ENCODE data around the gene SYT1.

The SYT1 gene

DNA sequence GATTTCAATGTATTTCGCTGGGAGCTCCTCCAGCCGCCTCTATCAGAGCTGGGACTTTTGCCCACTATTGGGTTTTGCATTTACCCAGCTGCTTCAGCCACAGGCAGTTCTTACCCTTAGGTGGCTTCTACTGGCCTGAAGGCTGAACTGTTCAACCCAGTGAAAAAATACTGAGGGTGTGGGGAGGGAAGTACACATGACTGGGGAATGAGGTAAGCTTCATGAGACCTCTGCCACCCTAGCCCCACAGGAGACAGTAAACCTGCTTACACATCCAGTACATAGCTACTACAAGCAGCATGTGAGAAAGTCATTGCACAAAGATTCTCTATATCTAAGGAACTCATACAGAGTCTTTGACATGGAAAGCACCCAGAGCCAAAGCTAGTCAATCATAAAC is 411.1 kb downstream of the SYT1 start:
- no peak for DNase-seq (ENCODE audit: low read depth in 2 of 3, low spot score in 2 of 3)

DNA sequence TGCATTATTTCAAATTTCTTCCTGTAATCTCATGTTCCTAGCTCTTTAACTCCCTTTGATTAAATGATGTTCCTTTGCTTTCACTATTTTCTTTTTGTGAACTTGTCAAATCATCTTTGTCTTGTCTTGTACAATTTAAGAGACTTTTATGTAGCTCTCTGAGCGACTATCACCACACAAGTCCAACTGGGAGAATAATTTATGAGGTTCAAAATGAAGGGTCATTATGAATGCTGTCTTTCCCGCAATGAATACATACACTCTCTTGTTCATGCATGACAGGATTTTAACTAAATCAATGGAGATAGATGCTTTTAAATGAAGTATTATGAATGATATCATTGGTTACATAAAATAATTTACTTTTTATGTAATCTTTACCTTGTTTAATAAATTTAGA is 418.8 kb downstream of the SYT1 start:
- DNase-seq (ENCODE audit: low read depth in 2 of 3, low spot score in 2 of 3), result no peak

DNA sequence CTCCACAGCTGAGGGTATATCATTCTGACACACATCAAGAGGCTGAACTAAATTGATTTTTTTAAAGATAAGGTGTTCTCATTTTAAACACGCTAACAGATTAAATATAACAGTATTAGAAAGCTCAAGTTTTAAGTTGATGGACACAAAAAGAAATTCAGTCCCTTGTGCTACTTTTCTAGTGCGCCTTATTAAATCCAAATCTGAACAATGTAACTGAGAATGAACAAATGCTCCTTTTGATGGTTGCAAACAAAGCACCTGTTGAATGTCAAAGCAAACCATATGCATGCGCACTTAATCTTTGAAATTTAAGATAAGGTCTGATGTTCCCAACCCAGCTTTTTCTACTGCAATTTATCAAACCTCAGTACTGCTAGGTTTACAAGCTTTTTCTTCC is 424.3 kb downstream of the SYT1 start:
- no peak for DNase-seq (ENCODE audit: low read depth in 2 of 3, low spot score in 2 of 3)

DNA sequence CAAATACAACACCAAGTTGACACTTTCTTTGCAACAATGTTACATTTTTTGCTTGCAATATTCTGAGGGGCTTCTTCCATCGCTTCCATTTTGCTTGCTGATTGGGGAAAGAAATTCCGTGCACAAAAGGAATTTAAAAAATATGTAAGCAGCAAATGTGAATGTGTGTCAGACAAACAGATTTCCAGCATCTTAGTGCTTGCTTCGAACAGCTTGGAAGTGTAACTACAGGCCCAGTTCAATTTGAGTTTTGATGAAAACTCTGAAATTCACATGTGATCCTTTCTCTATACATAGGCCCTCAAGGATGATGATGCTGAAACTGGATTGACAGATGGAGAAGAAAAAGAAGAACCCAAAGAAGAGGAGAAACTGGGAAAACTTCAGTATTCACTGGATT is 427.1 kb downstream of the SYT1 start:
- no peak for DNase-seq (ENCODE audit: low read depth in 2 of 3, low spot score in 2 of 3)

DNA sequence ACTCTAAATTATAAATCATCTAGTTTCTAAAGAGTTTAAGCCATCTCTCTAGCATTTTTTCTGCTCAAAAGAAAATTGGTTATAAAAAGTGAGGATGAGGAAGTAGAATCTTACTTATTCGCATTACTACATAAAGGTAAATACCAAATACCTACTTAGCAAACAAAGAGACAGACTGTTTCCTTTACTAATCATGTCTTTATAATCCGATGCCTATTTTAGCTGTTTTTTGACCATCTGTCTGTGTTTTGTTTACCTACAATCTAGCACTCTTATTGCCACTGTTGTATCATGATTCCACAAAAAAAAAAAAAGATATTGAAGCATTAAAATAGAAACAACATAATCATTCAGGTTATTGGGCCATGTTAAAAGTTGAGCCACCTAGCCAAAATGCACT is 430.0 kb downstream of the SYT1 start:
- DNase-seq (ENCODE audit: low read depth in 2 of 3, low spot score in 2 of 3), result no peak

DNA sequence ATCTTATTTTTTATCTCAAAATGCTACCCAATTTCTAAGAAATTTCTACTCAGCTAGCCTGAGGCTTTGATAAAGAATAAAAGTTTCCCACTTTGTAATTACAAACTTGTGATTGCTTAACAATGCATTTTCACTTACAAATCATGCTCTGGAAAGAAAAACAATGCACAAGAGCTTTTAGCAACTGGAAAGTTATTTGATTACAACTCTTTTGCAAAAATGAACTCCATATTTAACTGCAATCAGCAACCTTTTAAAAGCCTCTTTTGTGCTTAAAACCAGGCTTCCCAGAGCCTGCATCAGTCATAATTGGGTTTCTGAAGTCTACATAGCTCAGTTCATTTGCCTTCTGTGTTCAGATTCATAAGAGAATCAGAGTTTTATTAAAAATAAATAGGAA is 431.0 kb downstream of the SYT1 start:
- no peak for DNase-seq (ENCODE audit: low read depth in 2 of 3, low spot score in 2 of 3)

DNA sequence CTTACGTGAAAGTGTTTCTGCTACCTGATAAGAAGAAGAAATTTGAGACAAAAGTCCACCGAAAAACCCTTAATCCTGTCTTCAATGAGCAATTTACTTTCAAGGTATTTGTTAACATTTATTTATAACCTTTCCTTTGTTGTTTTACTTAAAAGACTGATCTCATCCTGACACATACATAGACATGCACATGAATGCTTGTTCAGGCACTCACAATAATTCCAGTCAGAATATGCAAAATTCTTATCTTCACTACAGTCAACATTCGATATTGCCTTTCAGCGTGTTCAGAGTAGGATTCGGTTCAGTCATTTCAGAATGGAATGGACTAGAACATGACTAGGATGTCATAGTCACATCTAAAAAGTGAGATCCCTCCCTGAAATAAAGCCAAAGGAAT is 431.6 kb downstream of the SYT1 start:
- DNase-seq (ENCODE audit: low read depth in 2 of 3, low spot score in 2 of 3), result no peak

DNA sequence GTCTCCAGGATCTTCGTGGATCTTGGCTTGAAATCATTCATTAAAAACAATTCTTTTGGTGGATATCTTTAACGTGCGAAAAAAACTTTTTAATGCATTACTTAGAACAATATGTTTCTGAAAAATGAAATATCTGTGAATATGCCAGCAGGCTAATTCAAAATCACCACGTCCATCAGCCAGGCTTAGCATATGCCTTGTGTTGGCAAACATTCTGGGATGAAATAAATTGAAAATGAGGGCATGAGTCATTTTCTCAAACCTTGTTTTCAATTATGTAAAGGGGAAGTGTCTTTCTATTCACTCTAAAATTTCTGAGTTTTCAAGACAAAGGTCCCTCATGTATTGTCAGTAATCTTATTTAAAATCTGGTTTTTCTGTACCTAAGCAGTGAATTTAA is 432.3 kb downstream of the SYT1 start:
- no peak for DNase-seq (ENCODE audit: low read depth in 2 of 3, low spot score in 2 of 3)

DNA sequence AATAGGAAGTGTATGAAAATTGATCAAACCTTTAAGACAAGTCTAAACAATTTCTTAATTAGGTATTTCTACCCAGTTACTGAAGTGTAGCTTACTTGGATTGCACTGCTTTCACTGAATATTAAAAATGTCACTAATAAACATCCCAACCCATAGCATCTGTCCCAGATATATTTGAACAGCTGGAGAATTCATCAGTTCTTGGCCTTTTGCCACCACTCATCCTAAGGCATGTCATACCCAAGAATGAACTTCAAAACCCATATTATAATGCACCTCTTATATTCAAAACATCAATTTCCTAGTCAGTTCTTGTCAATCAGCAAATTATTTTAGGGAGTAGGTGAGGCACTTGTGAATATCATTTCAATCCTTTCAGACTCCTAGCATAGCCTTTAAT is 433.9 kb downstream of the SYT1 start:
- no peak for DNase-seq (ENCODE audit: low read depth in 2 of 3, low spot score in 2 of 3)

DNA sequence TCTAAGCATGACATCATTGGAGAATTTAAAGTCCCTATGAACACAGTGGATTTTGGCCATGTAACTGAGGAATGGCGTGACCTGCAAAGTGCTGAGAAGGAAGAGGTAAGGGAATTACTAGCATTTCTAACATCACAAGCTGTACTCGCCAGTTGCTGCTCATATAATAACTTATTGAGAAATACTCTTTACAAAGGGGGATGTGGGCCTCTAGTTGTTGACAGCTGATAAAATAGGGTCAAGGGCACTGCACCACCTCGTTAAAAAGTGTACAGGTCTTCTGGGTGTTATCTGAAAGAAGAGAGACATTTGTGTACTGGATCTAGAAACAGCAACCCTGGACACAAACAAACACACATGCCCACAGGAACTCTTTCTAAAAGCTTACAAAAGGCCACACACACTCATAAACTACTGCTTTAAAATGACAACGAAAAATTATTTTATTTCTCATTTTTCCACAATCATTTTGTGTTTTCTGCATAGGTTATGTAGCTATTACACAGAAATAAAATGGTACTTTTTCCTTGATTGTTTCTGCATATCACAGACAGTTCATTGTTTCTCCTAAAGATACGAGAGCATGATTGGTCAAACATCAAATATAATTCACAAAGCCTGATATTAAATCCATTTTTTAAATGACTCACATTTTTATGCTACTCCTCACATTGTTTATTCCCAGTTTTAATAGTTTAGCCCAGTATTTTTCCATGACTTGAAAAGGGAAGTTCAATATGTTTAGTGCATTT is 435.0 kb downstream of the SYT1 start:
- DNase-seq (ENCODE audit: low read depth in 2 of 3, low spot score in 2 of 3), result no peak

DNA sequence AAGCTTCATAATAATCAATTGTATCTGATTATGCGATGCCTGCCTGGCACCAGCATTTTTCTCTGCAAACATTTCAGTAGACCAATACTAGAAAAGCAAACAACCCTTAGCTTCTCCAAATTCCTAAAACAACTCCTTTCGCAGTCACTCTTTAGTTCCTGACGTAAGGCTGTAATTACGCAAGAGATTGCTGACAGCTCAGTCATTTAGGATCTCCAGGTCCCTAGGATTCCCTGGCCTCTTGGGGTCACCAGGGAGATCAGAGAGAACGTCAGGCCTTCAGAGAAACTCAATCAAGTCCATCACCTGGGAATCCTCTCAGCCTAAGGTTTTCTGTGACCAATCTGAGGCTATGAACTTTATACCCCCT is 435.6 kb downstream of the SYT1 start:
- no peak for DNase-seq (ENCODE audit: low read depth in 2 of 3, low spot score in 2 of 3)

DNA sequence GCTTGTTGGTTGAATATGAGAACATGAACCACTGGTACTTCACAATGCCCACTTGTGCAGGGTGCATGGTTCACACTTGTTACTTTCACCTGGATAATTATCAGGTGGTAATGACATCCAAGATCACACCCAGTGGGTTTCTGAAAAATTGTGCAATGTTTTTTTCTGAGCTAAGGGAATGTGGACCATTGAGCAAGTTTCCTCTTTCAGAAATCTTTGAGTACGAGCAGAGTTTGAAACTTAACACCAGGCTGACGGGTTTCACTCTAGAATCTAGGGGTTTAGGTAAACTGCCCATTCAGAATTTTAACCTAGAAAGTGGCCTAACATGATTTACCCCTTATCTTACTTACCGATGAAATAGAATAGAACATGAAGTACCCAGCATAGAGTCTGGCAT is 436.6 kb downstream of the SYT1 start:
- DNase-seq (ENCODE audit: low read depth in 2 of 3, low spot score in 2 of 3), result no peak

DNA sequence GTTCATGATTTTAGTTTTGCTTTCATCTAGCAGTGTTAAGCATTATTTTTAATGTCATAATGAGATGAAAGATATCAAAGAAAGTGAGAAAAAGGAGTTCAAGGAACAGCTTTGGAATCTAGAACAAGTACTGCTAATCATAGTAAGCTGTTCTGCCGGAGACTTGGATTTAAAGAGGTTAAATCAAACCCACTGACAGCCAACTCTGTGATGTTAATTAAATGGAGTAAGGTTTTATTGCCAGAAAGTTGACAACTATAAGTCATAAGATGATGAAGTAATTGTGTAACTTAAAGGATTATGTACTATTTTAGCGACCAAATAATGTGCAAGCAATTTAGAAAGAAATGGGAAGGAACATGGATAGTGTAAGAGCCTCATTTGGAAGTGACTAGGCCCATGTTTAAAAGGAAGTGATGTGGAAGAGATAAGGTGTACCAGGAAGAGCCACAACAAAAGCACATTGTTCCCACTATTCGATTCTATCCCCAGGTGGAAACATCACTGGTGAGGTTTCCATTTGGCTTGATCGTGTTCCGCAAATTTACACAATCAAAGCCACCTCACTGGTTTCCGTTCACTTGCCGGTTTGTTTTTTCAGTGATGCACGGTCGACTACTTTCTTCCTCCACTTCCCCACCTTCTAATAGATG is 437.7 kb downstream of the SYT1 start:
- no peak for DNase-seq (ENCODE audit: low read depth in 2 of 3, low spot score in 2 of 3)

DNA sequence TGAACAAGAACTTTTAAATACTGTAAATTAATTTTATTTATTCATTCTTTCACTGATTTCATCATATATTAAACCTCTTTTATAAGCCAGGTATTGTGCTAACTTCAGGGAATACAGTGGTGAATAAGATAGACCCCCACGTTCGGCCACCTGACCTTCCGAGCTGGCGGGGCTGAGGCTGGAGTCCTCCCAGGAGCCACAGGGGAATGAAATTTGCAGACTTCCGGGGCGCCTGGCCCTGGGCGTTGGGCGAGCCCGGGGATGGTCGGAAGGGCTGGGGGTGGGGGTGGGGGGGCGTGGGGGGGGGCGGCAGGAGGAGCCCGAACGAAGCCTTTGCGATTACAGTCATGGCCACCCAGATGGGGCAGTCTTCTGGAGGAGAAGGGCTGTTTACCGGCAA is 442.8 kb downstream of the SYT1 start:
- no peak for DNase-seq (ENCODE audit: low read depth in 2 of 3, low spot score in 2 of 3)

DNA sequence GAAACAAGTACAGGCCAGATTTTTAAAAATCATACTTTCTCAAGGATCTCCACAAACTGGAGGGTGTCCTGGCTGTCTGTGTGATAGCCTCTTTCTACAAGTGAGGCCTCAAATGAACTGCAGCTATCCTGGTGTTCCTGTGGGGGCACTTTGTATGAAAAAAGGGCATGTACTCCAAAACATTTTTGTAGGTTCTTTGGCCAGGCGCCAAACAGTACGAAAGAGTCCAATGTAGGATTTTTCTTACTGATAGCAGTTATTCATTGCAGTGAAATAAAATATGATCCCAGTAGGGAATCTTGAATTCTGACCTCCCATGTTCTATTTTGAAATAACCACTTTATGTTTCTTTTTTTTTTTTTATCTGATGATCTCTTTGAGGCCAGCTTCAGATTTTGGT is 444.5 kb downstream of the SYT1 start:
- no peak for DNase-seq (ENCODE audit: low read depth in 2 of 3, low spot score in 2 of 3)

DNA sequence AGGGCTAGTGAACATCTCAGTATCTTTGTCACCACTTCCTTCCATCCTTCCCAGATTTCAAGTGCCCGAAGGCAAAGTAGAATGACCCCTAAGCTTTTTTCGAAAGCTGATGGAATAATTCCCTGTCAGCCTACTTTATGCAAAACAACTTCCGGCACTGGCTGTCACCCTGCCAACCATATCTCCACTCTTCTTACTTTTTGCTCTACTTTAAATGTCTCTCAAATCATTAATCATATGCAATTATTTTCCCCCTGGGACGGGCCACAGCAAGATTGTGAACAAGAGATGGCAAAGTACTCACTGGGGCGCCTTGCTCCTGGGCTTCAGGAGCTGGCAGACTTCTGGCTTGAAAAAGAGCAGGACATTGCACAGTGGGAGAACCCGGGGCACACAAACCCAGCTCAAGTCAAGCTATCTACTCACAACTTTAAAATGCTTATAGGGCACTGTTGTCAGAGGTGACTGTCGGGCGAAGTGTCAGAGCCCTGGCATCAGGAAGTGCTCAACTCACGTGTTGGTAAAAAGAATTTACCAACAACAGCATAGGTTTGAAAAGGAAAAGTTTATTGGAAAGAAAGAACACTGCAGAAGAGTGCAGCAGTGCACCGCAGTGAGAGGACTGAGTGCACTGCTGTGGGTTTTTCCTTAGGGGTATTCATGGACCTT is 452.7 kb downstream of the SYT1 start:
- no peak for DNase-seq (ENCODE audit: low read depth in 2 of 3, low spot score in 2 of 3)

DNA sequence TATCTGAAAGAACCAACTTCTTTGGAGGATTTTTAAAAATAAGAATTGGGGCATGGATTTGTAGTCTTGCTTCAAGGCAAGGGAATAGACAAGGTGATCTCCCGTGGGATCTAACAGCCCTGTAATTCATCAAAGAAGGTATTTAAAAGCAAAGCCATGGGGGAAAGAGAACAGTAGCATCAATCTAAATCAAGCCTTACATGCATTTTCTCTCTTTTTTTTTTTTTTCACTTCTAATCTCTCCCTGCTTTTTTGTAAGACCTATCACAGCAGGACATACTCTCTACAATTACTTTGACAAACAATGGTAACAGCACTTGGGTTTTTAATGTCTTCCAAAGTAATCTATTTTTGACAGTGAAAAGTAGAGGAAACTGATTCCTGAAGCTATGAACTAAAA is 458.3 kb downstream of the SYT1 start:
- DNase-seq (ENCODE audit: low read depth in 2 of 3, low spot score in 2 of 3), result no peak

DNA sequence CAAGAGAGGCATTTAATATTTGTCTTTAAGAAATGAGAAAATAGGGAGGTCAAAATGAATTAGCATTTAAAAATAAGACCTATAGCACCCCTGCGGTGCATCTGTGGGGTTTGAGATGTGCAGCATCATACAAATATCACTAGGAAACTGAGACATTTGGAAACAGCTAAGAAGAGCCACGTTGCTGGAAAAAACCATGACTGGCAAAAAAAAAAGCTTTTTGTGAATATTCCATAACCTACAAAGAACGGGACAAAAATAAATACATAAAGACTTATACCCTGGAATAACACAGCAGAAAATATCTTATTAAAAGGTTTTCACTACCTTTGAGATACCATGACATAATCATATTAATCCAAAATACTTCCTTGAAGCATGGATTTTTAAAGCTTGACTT is 460.0 kb downstream of the SYT1 start:
- DNase-seq (ENCODE audit: low read depth in 2 of 3, low spot score in 2 of 3), result no peak

DNA sequence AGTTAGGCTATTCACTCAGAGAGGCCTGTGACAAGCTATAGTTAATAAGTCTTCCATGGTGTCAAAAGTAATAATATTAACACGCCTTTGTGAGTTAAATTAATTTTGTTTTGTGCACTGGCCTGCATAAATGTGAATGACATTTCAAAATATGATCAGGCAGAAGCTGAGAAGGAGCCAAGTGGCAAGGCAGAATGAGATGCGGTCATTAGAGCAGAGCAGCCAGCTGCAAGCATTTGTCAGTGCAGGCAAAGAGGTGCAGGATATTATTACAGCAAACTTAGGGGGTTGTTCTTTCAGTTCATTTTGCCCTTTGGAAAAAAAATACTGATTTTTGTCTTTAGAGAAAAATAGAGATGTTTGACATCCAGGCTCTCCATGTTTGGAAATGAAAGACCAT is 461.6 kb downstream of the SYT1 start:
- DNase-seq (ENCODE audit: low read depth in 2 of 3, low spot score in 2 of 3), result no peak

DNA sequence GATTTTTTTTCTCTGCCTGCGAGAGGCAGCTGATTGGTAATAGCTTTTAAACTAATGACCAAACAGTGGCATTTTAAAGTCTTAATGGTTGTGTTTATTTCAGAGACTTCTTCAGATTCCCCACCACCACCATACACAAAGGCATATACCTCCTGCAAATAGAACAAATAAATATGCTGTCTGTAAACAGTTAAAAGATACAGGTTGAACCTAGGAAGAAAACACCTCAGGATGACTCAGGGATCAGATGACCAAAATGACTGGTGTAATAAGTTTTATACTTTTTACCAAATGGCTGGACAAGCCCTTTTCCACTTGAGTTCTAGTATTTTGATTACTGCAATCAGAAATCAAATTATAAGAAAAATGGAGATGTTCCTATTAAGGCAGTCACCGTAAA is 462.1 kb downstream of the SYT1 start:
- no peak for DNase-seq (ENCODE audit: low read depth in 2 of 3, low spot score in 2 of 3)

DNA sequence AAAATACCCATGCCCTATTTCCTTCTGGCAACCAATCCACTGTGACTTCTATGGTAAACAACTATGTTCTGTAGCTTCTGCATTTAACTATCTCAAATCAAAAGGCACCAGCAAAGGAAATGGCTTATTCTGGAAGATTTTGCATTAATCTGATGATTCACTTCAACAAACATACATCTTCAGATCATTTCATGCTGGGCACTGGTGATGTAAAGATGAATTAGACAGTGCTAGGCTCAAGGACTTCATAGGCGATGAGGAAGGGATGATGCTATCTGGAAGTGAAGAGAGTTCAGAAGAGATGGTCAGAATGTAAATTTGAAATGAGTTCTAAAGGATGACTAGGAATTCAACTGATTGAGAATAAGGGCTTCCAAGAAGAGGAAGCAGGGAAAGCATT is 462.9 kb downstream of the SYT1 start:
- no peak for DNase-seq (ENCODE audit: low read depth in 2 of 3, low spot score in 2 of 3)

DNA sequence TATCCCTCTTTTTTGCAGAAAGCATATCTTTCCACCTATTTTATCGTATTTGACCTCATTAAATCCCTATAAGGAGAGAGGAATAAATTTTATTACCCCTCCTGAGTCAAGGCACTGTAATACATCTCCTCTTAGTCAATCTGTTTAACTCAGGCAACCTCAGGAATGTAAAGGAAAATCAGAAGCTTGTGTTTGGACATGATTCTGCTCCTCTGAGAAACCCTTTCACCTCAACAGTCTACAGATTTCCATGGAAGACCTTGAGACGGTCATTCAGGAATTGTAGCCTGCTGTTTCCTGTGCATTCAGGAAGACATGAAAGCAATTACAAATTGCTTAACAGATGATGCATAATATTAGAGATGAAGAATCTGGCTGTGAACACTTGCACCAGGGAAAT is 465.4 kb downstream of the SYT1 start:
- no peak for DNase-seq (ENCODE audit: low read depth in 2 of 3, low spot score in 2 of 3)

DNA sequence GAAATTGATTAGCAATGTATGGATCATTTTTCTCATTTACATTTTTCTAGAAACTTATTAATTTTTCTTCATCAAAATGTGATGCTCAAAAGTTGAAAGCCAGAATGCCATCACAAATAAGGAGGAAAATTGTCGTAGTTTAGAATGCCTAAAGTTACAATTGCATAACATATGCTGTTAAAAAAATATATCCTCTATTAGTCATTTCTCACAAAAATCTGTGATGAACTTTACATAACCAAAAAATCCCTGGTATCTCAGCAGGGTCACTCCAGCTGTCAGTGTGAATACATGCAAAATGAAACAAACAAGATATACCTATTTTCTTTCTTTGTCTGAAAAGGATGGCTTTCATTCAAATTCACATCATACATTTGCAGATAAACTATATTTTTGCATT is 467.3 kb downstream of the SYT1 start:
- no peak for DNase-seq (ENCODE audit: low read depth in 2 of 3, low spot score in 2 of 3)

Measured in activated CD8-positive, alpha-beta memory T cell treated with anti-CD3 and anti-CD28 coated beads for 48 hours (primary cell).